Measurements from ENCODE around the gene GNB1L.

The GNB1L gene

GRCh38 chr22:19814428-19814827 lies 40.2 kb downstream of the GNB1L start:
- TF ChIP-seq CTCF (IDR thresholded peaks at IDR 0.05; ENCODE audit: borderline replicate concordance, control extremely low read depth, extremely low read depth, insufficient read depth, missing control alignments), result no peak
- in situ Hi-C loops (cut with MboI; ENCODE audit: low sequenced_read_pairs, unreplicated experiment), result no loop called here

GRCh38 chr22:19812910-19813309 lies 41.8 kb downstream of the GNB1L start:
- TF ChIP-seq CTCF (IDR thresholded peaks at IDR 0.05; ENCODE audit: borderline replicate concordance, control extremely low read depth, extremely low read depth, insufficient read depth, missing control alignments), result no peak
- in situ Hi-C loops (cut with MboI; ENCODE audit: low sequenced_read_pairs, unreplicated experiment), result no loop called here
- no peak for DNase-seq (ENCODE audit: low spot score)

More at GRCh38 chr22:19814428-19814827, 40.2 kb downstream of the GNB1L start:
- no peak for DNase-seq (ENCODE audit: low spot score)

- DNase-seq (ENCODE audit: low spot score), result no peak
- TF ChIP-seq CTCF (IDR thresholded peaks at IDR 0.05; ENCODE audit: borderline replicate concordance, control extremely low read depth, extremely low read depth, insufficient read depth, missing control alignments), result no peak
- in situ Hi-C loops (cut with MboI; ENCODE audit: low sequenced_read_pairs, unreplicated experiment), result no loop called here
Measured at GRCh38 chr22:19811811-19812771, 42.6 kb downstream of the GNB1L start.

GRCh38 chr22:19811211-19811621 lies 43.5 kb downstream of the GNB1L start:
- no peak for TF ChIP-seq CTCF (IDR thresholded peaks at IDR 0.05; ENCODE audit: borderline replicate concordance, control extremely low read depth, extremely low read depth, insufficient read depth, missing control alignments)
- in situ Hi-C loops (cut with MboI; ENCODE audit: low sequenced_read_pairs, unreplicated experiment), result no loop called here
- no peak for DNase-seq (ENCODE audit: low spot score)

GRCh38 chr22:19810381-19811201 lies 44.1 kb downstream of the GNB1L start:
- in situ Hi-C loops (cut with MboI; ENCODE audit: low sequenced_read_pairs, unreplicated experiment), result no loop called here

More at GRCh38 chr22:19810381-19811201, 44.1 kb downstream of the GNB1L start:
- TF ChIP-seq CTCF (IDR thresholded peaks at IDR 0.05; ENCODE audit: borderline replicate concordance, control extremely low read depth, extremely low read depth, insufficient read depth, missing control alignments), result no peak
- no peak for DNase-seq (ENCODE audit: low spot score)
